Mucosa of rectum (tissue), 2 donors: ENCODE data around the gene ADGRL1.
"Not testable (repeated sequence)": the region's sequence is repeated elsewhere in the genome, so short reads cannot be mapped to it uniquely, and the experiment has no call there.

Source experiments
- H3K27ac ChIP-seq, 2 donors: one replicate each; pipeline ENCODE4 v1.7.0; 2013; ENCODE audit warnings: inconsistent platforms in 2 of 2, low read depth in 2 of 2, low read length in 2 of 2
- H3K27me3 ChIP-seq, 2 donors: one replicate each; pipeline ENCODE4 v1.7.0; 2013; ENCODE audit warnings: low read length in 2 of 2; ENCODE audit not compliant: control insufficient read depth in 2 of 2, insufficient read depth in 2 of 2
- H3K36me3 ChIP-seq, 2 donors: one replicate each; pipeline ENCODE4 v1.7.0; 2013; ENCODE audit warnings: low read length in 2 of 2; ENCODE audit not compliant: control insufficient read depth in 2 of 2, insufficient read depth in 2 of 2
- H3K4me1 ChIP-seq, 2 donors: one replicate each; pipeline ENCODE4 v1.7.0; 2013; ENCODE audit warnings: low read length in 2 of 2, mild to moderate bottlenecking in 1 of 2; ENCODE audit not compliant: control insufficient read depth in 2 of 2, insufficient read depth in 2 of 2
- H3K4me3 ChIP-seq, 2 donors: one replicate each; pipeline ENCODE4 v1.7.0; 2013; ENCODE audit warnings: low read length in 2 of 2
- H3K9ac ChIP-seq, 2 donors: one replicate each; pipeline ENCODE4 v1.7.0; 2013; ENCODE audit warnings: low read length in 2 of 2, low read depth in 1 of 2, mild to moderate bottlenecking in 1 of 2
- H3K9me3 ChIP-seq, 2 donors: one replicate each; pipeline ENCODE4 v1.7.0; 2013; ENCODE audit warnings: low read length in 2 of 2; ENCODE audit not compliant: control insufficient read depth in 2 of 2
- donor health status: healthy.
- donor health status: Normal muscosa, but diverticular disease.

ADGRL1 gene

DNA sequence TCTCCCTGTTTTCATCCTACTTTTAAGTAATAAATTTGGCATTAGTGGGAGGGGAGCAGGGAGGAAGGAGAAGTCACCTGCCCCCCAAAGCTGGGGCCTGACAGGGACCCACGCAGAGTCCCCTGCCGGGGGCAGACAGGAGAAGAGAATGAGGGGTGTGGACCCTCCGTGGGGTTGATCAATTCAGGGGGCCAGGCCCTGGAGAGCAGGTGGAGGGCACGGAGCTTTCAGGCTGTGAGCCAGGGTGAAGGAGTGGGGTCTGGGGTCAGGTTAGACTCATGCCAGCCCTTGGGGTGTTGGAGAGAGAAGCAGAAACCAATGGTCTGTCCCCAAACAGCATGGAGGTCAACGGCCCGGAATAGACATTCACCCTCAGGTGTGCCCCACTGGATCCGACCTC lies 1.8 kb downstream of the ADGRL1 start:
- not testable (repeated sequence) for H3K27me3 ChIP-seq, H3K4me1 ChIP-seq, H3K27ac ChIP-seq, H3K9ac ChIP-seq, H3K4me3 ChIP-seq, H3K9me3 ChIP-seq, H3K36me3 ChIP-seq

GRCh38 chr19:14203788-14204187 lies 2.2 kb downstream of the ADGRL1 start:
- H3K9ac ChIP-seq, H3K9me3 ChIP-seq, H3K36me3 ChIP-seq, H3K4me1 ChIP-seq, H3K27ac ChIP-seq, H3K27me3 ChIP-seq, H3K4me3 ChIP-seq: not testable (repeated sequence)

DNA sequence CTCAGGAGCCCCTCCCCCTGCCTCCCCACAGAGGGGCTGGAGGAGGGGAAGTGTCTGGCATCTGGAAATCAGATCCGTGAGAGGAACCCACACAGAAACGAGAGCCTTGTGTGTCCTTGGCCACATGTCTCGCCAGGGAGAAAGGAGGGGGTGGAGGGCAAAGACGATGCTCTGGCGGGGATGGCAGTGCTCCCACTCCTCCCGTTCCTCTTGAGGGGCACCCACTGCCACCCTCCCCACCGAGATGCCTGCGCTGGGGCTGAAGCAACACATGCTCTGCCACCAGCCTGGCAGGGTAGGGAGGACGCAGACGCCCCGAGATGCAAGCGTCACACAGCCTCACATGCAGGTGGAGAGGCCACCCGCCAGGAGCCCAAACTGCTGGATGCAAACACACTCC lies 2.8 kb downstream of the ADGRL1 start:
- Histone ChIP-seq H3K4me3 (no peak overlapping the region), H3K27me3 (no peaks in the 10 kb centered on the region), H3K9ac (no peak overlapping the region), H3K4me1 (peaks cover 0 to 5% of the 10 kb centered on the region in 2 donors), H3K9me3 (no peaks in the 10 kb centered on the region), H3K36me3 (no peaks in the 10 kb centered on the region), H3K27ac (no peak overlapping the region)

DNA sequence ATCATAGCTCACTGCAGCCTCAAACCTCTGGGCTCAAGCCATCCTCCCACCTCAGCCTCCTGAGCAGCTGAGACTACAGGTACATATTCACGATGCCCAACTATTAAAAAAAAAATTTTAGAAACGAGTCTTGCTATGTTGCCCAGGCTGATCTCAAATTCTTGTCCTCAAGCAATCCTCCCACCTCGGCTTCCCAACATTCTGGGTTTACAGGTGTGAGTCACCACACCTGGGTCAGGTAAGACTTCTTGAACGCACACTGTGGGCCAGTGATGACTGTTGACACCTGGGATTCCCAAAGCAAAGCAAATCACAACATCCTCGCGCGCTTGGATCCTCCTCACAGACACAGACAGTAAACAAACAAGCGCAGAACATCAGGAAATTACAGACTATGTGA lies 4.5 kb downstream of the ADGRL1 start:
- not testable (repeated sequence) for H3K36me3 ChIP-seq, H3K4me1 ChIP-seq, H3K27me3 ChIP-seq, H3K4me3 ChIP-seq, H3K9me3 ChIP-seq, H3K9ac ChIP-seq, H3K27ac ChIP-seq

DNA sequence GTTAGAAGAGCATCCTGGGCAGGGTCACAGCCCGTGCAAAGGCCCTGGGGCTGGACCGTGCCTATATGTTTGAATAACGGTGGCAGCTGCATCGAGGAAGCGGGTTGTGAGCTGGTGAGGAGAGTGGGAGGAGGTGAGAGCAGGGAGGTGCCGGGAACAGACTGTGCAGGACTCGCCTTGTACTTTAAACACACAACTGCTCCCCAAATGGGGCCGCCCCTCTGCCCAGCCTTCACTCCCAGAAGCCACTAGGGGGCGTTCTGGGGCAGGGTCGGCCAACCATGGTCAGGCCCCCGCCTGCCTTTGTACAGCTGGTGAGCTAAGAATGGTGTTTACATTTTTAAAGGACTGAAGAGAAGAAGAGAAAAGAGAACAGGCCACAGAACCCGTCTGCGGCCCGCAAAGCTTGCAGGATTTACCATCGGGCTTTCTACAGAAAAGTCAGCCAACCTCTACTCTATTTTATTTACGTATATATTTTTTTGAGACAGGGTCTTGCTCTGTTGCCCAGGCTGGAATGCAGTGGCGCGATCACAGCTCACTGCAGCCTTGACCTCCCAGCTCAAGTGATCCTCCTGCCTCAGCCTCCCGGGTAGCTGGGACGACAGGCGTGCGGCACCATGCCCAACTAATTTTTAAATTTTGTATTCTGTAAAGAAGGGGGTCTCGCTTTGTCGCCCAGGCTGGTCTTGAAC lies 5.7 kb downstream of the ADGRL1 start:
- not testable (repeated sequence) for H3K27me3 ChIP-seq, H3K9me3 ChIP-seq, H3K4me3 ChIP-seq, H3K36me3 ChIP-seq, H3K9ac ChIP-seq, H3K27ac ChIP-seq, H3K4me1 ChIP-seq

- Histone ChIP-seq H3K36me3 (no peaks in the 10 kb centered on the region), H3K27ac (no peak overlapping the region), H3K4me1 (no peaks in the 10 kb centered on the region), H3K9me3 (no peaks in the 10 kb centered on the region), H3K9ac (no peak overlapping the region), H3K4me3 (no peak overlapping the region), H3K27me3 (no peaks in the 10 kb centered on the region)
Observed at GRCh38 chr19:14198384-14199376, 7.3 kb downstream of the ADGRL1 start.

GRCh38 chr19:14197882-14198281 lies 8.1 kb downstream of the ADGRL1 start:
- H3K27me3 ChIP-seq = no peaks in the 10 kb centered on the region
- no peak overlapping the region for H3K4me3 ChIP-seq
- H3K9ac ChIP-seq = no peak overlapping the region
- H3K36me3 ChIP-seq = no peaks in the 10 kb centered on the region
- no peak overlapping the region for H3K27ac ChIP-seq
- H3K9me3 ChIP-seq = no peaks in the 10 kb centered on the region
- no peaks in the 10 kb centered on the region for H3K4me1 ChIP-seq

- not testable (repeated sequence) for H3K27me3 ChIP-seq, H3K27ac ChIP-seq, H3K9ac ChIP-seq, H3K36me3 ChIP-seq, H3K4me1 ChIP-seq, H3K9me3 ChIP-seq, H3K4me3 ChIP-seq
Observed at GRCh38 chr19:14197288-14197687, 8.7 kb downstream of the ADGRL1 start.

GRCh38 chr19:14196105-14196504 lies 9.9 kb downstream of the ADGRL1 start:
- H3K9ac ChIP-seq, H3K27ac ChIP-seq, H3K9me3 ChIP-seq, H3K4me3 ChIP-seq, H3K4me1 ChIP-seq, H3K36me3 ChIP-seq, H3K27me3 ChIP-seq: not testable (repeated sequence)

DNA sequence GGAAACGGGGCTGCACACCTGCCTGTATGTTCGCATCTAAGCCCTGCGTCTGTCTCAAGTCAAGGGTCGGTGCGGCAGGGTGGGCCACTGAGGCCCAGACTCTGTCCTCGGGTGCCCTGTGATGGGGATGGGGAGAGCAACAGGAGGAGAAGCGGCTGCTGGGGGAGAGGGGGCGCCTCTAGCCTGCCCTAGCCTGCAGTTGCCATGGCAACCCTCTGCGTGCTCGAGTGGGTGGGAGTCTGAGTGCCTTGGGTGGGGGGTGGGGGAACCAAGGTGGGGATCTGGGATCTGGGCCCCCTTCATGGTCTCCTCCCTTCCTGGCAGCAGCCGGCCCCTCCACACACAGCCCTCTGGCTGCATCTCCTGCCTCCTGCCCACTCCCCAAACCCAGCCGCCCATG lies 10.8 kb downstream of the ADGRL1 start:
- H3K4me3 ChIP-seq, H3K27ac ChIP-seq, H3K36me3 ChIP-seq, H3K9me3 ChIP-seq, H3K4me1 ChIP-seq, H3K9ac ChIP-seq, H3K27me3 ChIP-seq: not testable (repeated sequence)
